H1 (cell line): ENCODE results near the gene ADGRL2. TPM values are rescaled to one million over a fixed set of nuclear protein-coding genes. Genes with fewer than 3 reads are reported as not detected.

Source experiments
- CTCF ChIA-PET: fragments of 300-600 bp; sonication (Branson Sonifier 250); formaldehyde crosslinking; loops from one replicate; lab custom pipeline; 2021; ENCODE audit not compliant: partially characterized antibody; lab: Charles Lee
- POLR2A ChIA-PET: fragments of 300-600 bp; sonication (Branson Sonifier 250); formaldehyde crosslinking; loops from one replicate; lab custom pipeline; 2021; ENCODE audit warnings: inconsistent platforms; ENCODE audit not compliant: partially characterized antibody; lab: Charles Lee
- DNase-seq, 2 experiments: peaks; one replicate each; pipeline versions ENCODE4 v3.0.0 to v3.0.0-alpha.2; 2010 to 2022; ENCODE audit warnings: low spot score in 2 of 2, low read depth in 1 of 2, mixed read lengths in 1 of 2
- FAIRE-seq: peaks from 2 replicates; lab custom pipeline; 2011; peaks lifted over from hg19 to GRCh38; lab: Jason Lieb, UNC
- H2AFZ ChIP-seq: 2 replicates; pipeline ENCODE4 v1.8.1; 2012; ENCODE audit warnings: low read length, inconsistent platforms
- H2AK5ac ChIP-seq: 2 replicates; pipeline ENCODE4 v1.6.1; 2013; ENCODE audit warnings: low read depth, low read length
- H2BK120ac ChIP-seq: replicated peaks from 2 replicates; pipeline ENCODE3; 2013; ENCODE audit warnings: low read depth, low read length, inconsistent platforms
- H2BK12ac ChIP-seq: 2 replicates; pipeline ENCODE4 v1.6.1; 2013; ENCODE audit warnings: low read depth, low read length
- H2BK15ac ChIP-seq: 2 replicates; pipeline ENCODE4 v1.6.1; 2013; ENCODE audit warnings: low read length
- H2BK20ac ChIP-seq: 2 replicates; pipeline ENCODE4 v1.6.1; 2013; ENCODE audit warnings: low read length
- H2BK5ac ChIP-seq: 2 replicates; pipeline ENCODE4 v1.6.1; 2013; ENCODE audit warnings: low read depth, low read length
- H3K14ac ChIP-seq: 2 replicates; pipeline ENCODE4 v1.6.1; 2013; ENCODE audit warnings: inconsistent platforms; ENCODE audit not compliant: insufficient read length
- H3K18ac ChIP-seq: 2 replicates; pipeline ENCODE4 v1.6.1; 2013; ENCODE audit warnings: low read length; ENCODE audit errors: extremely low read depth
- H3K23ac ChIP-seq: 2 replicates; pipeline ENCODE4 v1.6.1; 2013; ENCODE audit warnings: inconsistent platforms; ENCODE audit not compliant: insufficient read length
- H3K23me2 ChIP-seq: 2 replicates; pipeline ENCODE4 v1.6.1; 2013; ENCODE audit warnings: low read depth, low read length
- H3K27ac ChIP-seq: 2 replicates; pipeline ENCODE4 v1.6.1; 2011; ENCODE audit warnings: low read depth, low read length, inconsistent platforms
- H3K27me3 ChIP-seq, 4 experiments: replicated peaks in 1 of 4; 1 replicate in 1 of 4; 2 replicates in 3 of 4; pipeline versions ENCODE4 v1.6.1 to v1.8.1; 2011 to 2013; ENCODE audit warnings: low read length in 3 of 4, mild to moderate bottlenecking in 3 of 4, inconsistent platforms in 2 of 4, mixed read lengths in 2 of 4, moderate library complexity in 1 of 4; ENCODE audit not compliant: control insufficient read depth in 3 of 4, insufficient read depth in 3 of 4; ENCODE audit errors: extremely low read depth in 1 of 4
- H3K36me3 ChIP-seq, 4 experiments: 2 replicates each; pipeline versions ENCODE4 v1.6.1 to v1.8.1; 2011 to 2013; ENCODE audit warnings: mild to moderate bottlenecking in 4 of 4, low read length in 3 of 4, moderate library complexity in 2 of 4, control low read depth in 1 of 4, inconsistent platforms in 1 of 4; ENCODE audit not compliant: insufficient read depth in 4 of 4, control insufficient read depth in 2 of 4
- H3K4ac ChIP-seq: replicated peaks from 2 replicates; pipeline ENCODE3; 2013; ENCODE audit warnings: low read length, low read depth, mixed read lengths, inconsistent platforms; ENCODE audit not compliant: insufficient read length
- H3K4me1 ChIP-seq, 4 experiments: replicated peaks in 1 of 4; 1 replicate in 1 of 4; 2 replicates in 3 of 4; pipeline versions ENCODE4 v1.6.1 to v1.8.1; 2011 to 2013; ENCODE audit warnings: low read length in 3 of 4, inconsistent platforms in 2 of 4, mixed read lengths in 1 of 4; ENCODE audit not compliant: insufficient read depth in 4 of 4, control insufficient read depth in 3 of 4
- H3K4me2 ChIP-seq, 2 experiments: 2 replicates each; pipeline versions ENCODE4 v1.6.1 to v1.8.1; 2011 to 2013; ENCODE audit warnings: low read depth in 2 of 2, low read length in 2 of 2, control low read depth in 1 of 2, inconsistent platforms in 1 of 2, mild to moderate bottlenecking in 1 of 2; ENCODE audit not compliant: insufficient read depth in 1 of 2
- H3K4me3 ChIP-seq, 4 experiments: fragments of 200-600, 300-600 bp in 1 of 4; sonication (generic), shearing (Covaris generic), sonication (Bioruptor Twin) in 1 of 4; 2 replicates each; pipeline versions ENCODE4 v1.5.1 to v1.8.1; 2011 to 2016; ENCODE audit warnings: low read length in 4 of 4, low read depth in 3 of 4, control low read depth in 2 of 4, inconsistent platforms in 2 of 4, mild to moderate bottlenecking in 2 of 4, mixed read lengths in 1 of 4, moderate library complexity in 1 of 4; ENCODE audit not compliant: insufficient read depth in 2 of 4; ENCODE audit errors: extremely low read depth in 1 of 4
- H3K56ac ChIP-seq: replicated peaks from 2 replicates; pipeline ENCODE3; 2013; ENCODE audit warnings: low read depth, mild to moderate bottlenecking, mixed read lengths, low read length, inconsistent platforms; ENCODE audit not compliant: insufficient read length
- H3K79me1 ChIP-seq: 2 replicates; pipeline ENCODE4 v1.6.1; 2013; ENCODE audit warnings: low read depth, low read length, control low read depth
- H3K79me2 ChIP-seq, 2 experiments: 2 replicates each; pipeline versions ENCODE4 v1.6.1 to v1.8.1; 2012 to 2013; ENCODE audit warnings: low read length in 2 of 2, mild to moderate bottlenecking in 2 of 2, inconsistent platforms in 1 of 2; ENCODE audit not compliant: insufficient read depth in 2 of 2, control insufficient read depth in 1 of 2
- H3K9ac ChIP-seq, 4 experiments: replicated peaks in 1 of 4; 1 replicate in 1 of 4; 2 replicates in 3 of 4; pipeline versions ENCODE4 v1.6.1 to v1.8.1; 2011 to 2013; ENCODE audit warnings: low read depth in 3 of 4, low read length in 3 of 4, control low read depth in 2 of 4, mild to moderate bottlenecking in 2 of 4, moderate library complexity in 2 of 4, inconsistent platforms in 1 of 4; ENCODE audit errors: extremely low read depth in 1 of 4
- H3K9me3 ChIP-seq, 2 experiments: 2 replicates each; pipeline versions ENCODE4 v1.6.1 to v1.8.1; 2012 to 2013; ENCODE audit warnings: mild to moderate bottlenecking in 2 of 2, moderate library complexity in 2 of 2, control low read depth in 1 of 2, inconsistent platforms in 1 of 2, low read depth in 1 of 2, low read length in 1 of 2, mixed read lengths in 1 of 2; ENCODE audit not compliant: insufficient read depth in 2 of 2
- H4K20me1 ChIP-seq, 2 experiments: replicated peaks in 1 of 2; 2 replicates each; pipeline versions ENCODE3 to v1.8.1; 2011 to 2013; ENCODE audit warnings: inconsistent platforms in 2 of 2, low read length in 2 of 2, mild to moderate bottlenecking in 1 of 2; ENCODE audit not compliant: insufficient read depth in 2 of 2, control insufficient read depth in 1 of 2
- H4K5ac ChIP-seq: 2 replicates; pipeline ENCODE4 v1.6.1; 2013; ENCODE audit warnings: low read length, low read depth, mixed read lengths, inconsistent platforms; ENCODE audit not compliant: insufficient read length
- H4K8ac ChIP-seq: 2 replicates; pipeline ENCODE4 v1.8.0; 2013; ENCODE audit warnings: mild to moderate bottlenecking, moderate library complexity, low read length, inconsistent platforms; ENCODE audit not compliant: insufficient read depth; ENCODE audit errors: extremely low read depth
- H4K91ac ChIP-seq: replicated peaks from 2 replicates; pipeline ENCODE3; 2013; ENCODE audit warnings: low read length, mixed read lengths, inconsistent platforms; ENCODE audit not compliant: insufficient read length
- ASH2L ChIP-seq: fragments of 200-600, 300-600 bp; sonication (generic); IDR thresholded peaks from one replicate; pipeline ENCODE4 v1.7.1; 2017; ENCODE audit warnings: low read length
- ATF3 ChIP-seq: IDR thresholded peaks from 2 replicates; pipeline ENCODE4 v1.6.1; 2011; ENCODE audit warnings: low read depth, mild to moderate bottlenecking, low read length; ENCODE audit not compliant: insufficient read depth
- CTCF ChIP-seq, 3 experiments: IDR thresholded peaks; 1 replicate in 2 of 3; 2 replicates in 1 of 3; pipeline versions ENCODE4 v1.5.1 to v1.6.1; 2011; ENCODE audit warnings: low read length in 3 of 3, mild to moderate bottlenecking in 3 of 3, inconsistent platforms in 2 of 3, low read depth in 1 of 3, moderate library complexity in 1 of 3; ENCODE audit not compliant: insufficient read depth in 1 of 3; ENCODE audit errors: control extremely low read depth in 1 of 3
- HDAC2 ChIP-seq, 2 experiments: fragments of 300-600 bp in 1 of 2; sonication (generic) in 1 of 2; IDR thresholded peaks; 2 replicates each; pipeline ENCODE4 v1.6.1; 2011 to 2012; ENCODE audit warnings: low read depth in 2 of 2, low read length in 2 of 2, mild to moderate bottlenecking in 2 of 2, moderate library complexity in 2 of 2, borderline replicate concordance in 1 of 2, inconsistent platforms in 1 of 2
- MAX ChIP-seq: IDR thresholded peaks from 2 replicates; pipeline ENCODE4 v1.6.1; 2012; ENCODE audit warnings: inconsistent platforms
- PHF8 ChIP-seq: fragments of 200-600 bp; sonication (generic); conservative IDR thresholded peaks from 2 replicates; pipeline ENCODE4 v1.7.1; 2012; ENCODE audit warnings: low read depth, mild to moderate bottlenecking, inconsistent platforms, low read length, moderate library complexity
- POLR2AphosphoS5 ChIP-seq: IDR thresholded peaks from 2 replicates; pipeline ENCODE4 v1.6.1; 2011; ENCODE audit warnings: low read depth, low read length
- YY1 ChIP-seq: IDR thresholded peaks from 2 replicates; pipeline ENCODE4 v1.6.1; 2011; ENCODE audit warnings: low read depth, mild to moderate bottlenecking, low read length
- WGBS, 2 experiments: shearing (Covaris generic) in 1 of 2; methylation state at CpG; one replicate each; pipeline versions ENCODE4 v1.1.6 to v1.1.7; 2013 to 2015; ENCODE audit warnings: low lambda C conversion rate in 2 of 2, mixed read lengths in 2 of 2, inconsistent platforms in 1 of 2, low coverage in 1 of 2, missing lambda C conversion rate in 1 of 2; ENCODE audit not compliant: insufficient replicate concordance in 2 of 2, insufficient coverage in 1 of 2, insufficient read length in 1 of 2; ENCODE audit errors: extremely low coverage in 1 of 2, missing lambda C conversion rate in 1 of 2; 5-methylcytosine and 5-hydroxymethylcytosine counted together
- polyA plus RNA-seq, 7 experiments: library from polyadenylated mRNA; depleted of rRNA in 3 of 7; stranded (reverse) in 5 of 7; unstranded in 2 of 7; fragments of >200 nt in 5 of 7; fragments of 200-250 nt in 2 of 7; gene quantifications; 1 replicate in 5 of 7; 2 replicates in 1 of 7; 4 replicates in 1 of 7; pipeline versions ENCODE4 v1.2.1 to v1.2.3, GENCODE V29; 2011 to 2013; ENCODE audit warnings: missing spikeins in 2 of 7, mixed read lengths in 2 of 7
- total RNA-seq: library from RNA; stranded (reverse); fragmentation: NEBNext Ultra II Directional; extraction: Animal tissue kit (Norgen Biotek cat#: 25700); gene quantifications from 2 replicates; pipeline ENCODE4 v1.2.1, GENCODE V29; 2021

The ADGRL2 gene
- total and polyA plus RNA-seq, 2 of the 8 experiments (the other 6 are each of a cell fraction or from before 2014, with no cell fraction given), result 113 to 124 TPM

- H3K23me2 ChIP-seq, result no peaks in the 10 kb centered on the region; the same call in 1 of the 2 replicates
- H4K5ac ChIP-seq, result no peak overlapping the region
- ChIA-PET CTCF (interaction anchor here (1.1 kb wide), 1 partner anchor 102 kb away, joined by 3 read pairs; no protein-coding TSS in a partner anchor), POLR2A (no interaction called here)
- H2BK15ac ChIP-seq, result no peak overlapping the region
- no peak overlapping the region for H3K56ac ChIP-seq
- WGBS, 2 experiments, result 95% methylated on average over 5 of the region's 5 CpGs; no CpG with 5 or more reads in 1 of the 2 experiments
- H2AK5ac ChIP-seq, result no peak overlapping the region
- H3K79me1 ChIP-seq, result no peaks in the 10 kb centered on the region
- H3K4ac ChIP-seq, result no peak overlapping the region
- no peak overlapping the region for H2AFZ ChIP-seq
- H3K14ac ChIP-seq, result no peak overlapping the region
- peaks cover 0 to 16% (median 3%) of the 10 kb centered on the region in 4 experiments; a peak in 5 of 7 replicates for H3K4me1 ChIP-seq
- peaks cover 10 to 13% of the 10 kb centered on the region in 2 experiments for H4K20me1 ChIP-seq
- no peaks in the 10 kb centered on the region; a peak in 1 of 8 replicates for H3K36me3 ChIP-seq
- H2BK120ac ChIP-seq, result no peak overlapping the region
- H3K23ac ChIP-seq, result no peak overlapping the region
- FAIRE-seq (no peak), DNase-seq (no peak)
- no peak overlapping the region for H3K27ac ChIP-seq
- no peak overlapping the region for H2BK12ac ChIP-seq
- H2BK5ac ChIP-seq, result no peak overlapping the region
- no peak overlapping the region for H3K4me2 ChIP-seq
- H3K4me3 ChIP-seq, result no peak overlapping the region
- no peak overlapping the region for H3K18ac ChIP-seq
- no peak overlapping the region for H4K8ac ChIP-seq
- no peak overlapping the region for H2BK20ac ChIP-seq
- H3K9ac ChIP-seq, result no peak overlapping the region
- no peak overlapping the region for H4K91ac ChIP-seq
- H3K9me3 ChIP-seq, result no peaks in the 10 kb centered on the region
- peaks cover 0 to 88% of the 10 kb centered on the region in 2 experiments; a peak in 2 of 4 replicates for H3K79me2 ChIP-seq
- peaks cover 0 to 1% (median 0%) of the 10 kb centered on the region in 4 experiments; a peak in 1 of 7 replicates for H3K27me3 ChIP-seq
- no peak for TF ChIP-seq YY1
- no peak for TF ChIP-seq CTCF (IDR thresholded peaks at IDR 0.05; ENCODE audit: control extremely low read depth in 1 of 3, insufficient read depth in 1 of 3, low read depth in 1 of 3, low read length in 3 of 3)
- TF ChIP-seq HDAC2 (IDR thresholded peaks at IDR 0.05; ENCODE audit: borderline replicate concordance in 1 of 2, low read depth in 2 of 2, low read length in 2 of 2), result no peak
- no peak for TF ChIP-seq POLR2AphosphoS5
- TF ChIP-seq PHF8, result no peak
- TF ChIP-seq ASH2L, result no peak
- no peak for TF ChIP-seq ATF3
- no peak for TF ChIP-seq MAX
Observed at GRCh38 chr1:81921851-81922462, 121.2 kb downstream of the ADGRL2 start.
